ENCODE measurements around the gene ZNF124.

ZNF124 gene

DNA sequence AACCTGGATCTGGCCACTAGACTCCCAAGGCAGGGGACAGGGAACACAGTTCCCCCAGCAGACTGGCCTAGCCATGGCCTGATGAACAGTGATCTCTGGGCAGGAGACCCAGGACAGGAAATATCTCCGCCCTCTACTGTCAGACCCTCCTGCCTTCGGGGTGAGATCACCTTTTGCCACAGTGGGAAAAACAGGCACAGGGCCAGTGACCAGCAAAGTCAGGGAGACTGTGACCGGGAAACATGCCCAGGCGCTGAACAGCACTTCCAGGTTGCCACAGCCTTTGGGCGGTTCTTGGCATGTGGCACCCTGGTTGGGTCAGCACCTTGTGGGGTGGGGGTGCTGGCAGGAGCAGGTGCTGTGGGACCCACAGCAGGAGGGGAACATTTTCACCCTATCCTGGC lies 58.7 kb downstream of the ZNF124 start:
- TF ChIP-seq, protein P1, sequence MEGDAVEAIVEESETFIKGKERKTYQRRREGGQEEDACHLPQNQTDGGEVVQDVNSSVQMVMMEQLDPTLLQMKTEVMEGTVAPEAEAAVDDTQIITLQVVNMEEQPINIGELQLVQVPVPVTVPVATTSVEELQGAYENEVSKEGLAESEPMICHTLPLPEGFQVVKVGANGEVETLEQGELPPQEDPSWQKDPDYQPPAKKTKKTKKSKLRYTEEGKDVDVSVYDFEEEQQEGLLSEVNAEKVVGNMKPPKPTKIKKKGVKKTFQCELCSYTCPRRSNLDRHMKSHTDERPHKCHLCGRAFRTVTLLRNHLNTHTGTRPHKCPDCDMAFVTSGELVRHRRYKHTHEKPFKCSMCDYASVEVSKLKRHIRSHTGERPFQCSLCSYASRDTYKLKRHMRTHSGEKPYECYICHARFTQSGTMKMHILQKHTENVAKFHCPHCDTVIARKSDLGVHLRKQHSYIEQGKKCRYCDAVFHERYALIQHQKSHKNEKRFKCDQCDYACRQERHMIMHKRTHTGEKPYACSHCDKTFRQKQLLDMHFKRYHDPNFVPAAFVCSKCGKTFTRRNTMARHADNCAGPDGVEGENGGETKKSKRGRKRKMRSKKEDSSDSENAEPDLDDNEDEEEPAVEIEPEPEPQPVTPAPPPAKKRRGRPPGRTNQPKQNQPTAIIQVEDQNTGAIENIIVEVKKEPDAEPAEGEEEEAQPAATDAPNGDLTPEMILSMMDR (IDR thresholded peaks at IDR 0.05; ENCODE audit: low read depth, low read length, missing control alignments): no peak
- DNase-seq (ENCODE audit: extremely low read depth, low read depth): no peak
- H3K4me3 ChIP-seq (replicated peaks; ENCODE audit: low read depth, low read length): no peak overlapping the region

DNA sequence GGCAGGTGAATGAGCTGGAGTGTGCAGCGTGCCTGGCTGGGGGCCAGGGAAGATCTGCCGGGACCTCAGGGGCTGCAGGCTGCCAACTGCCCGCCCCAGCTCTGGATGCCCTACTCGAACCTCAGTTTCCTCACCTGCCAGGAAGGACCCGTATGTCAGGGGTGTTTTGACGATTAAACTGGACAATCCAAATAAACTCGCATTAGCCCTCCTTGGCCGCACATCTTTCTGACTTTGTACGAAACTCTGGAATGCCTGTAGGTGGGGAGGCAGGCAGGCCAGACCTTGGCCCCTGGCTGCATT lies 59.4 kb downstream of the ZNF124 start:
- no peak for DNase-seq (ENCODE audit: extremely low read depth, low read depth)
- peak overlapping the region; percentile 45; the same call in 1 of the 2 replicates for H3K4me3 ChIP-seq (replicated peaks; ENCODE audit: low read depth, low read length)
- TF ChIP-seq, protein P1 (IDR thresholded peaks at IDR 0.05; ENCODE audit: low read depth, low read length, missing control alignments): no peak

DNA sequence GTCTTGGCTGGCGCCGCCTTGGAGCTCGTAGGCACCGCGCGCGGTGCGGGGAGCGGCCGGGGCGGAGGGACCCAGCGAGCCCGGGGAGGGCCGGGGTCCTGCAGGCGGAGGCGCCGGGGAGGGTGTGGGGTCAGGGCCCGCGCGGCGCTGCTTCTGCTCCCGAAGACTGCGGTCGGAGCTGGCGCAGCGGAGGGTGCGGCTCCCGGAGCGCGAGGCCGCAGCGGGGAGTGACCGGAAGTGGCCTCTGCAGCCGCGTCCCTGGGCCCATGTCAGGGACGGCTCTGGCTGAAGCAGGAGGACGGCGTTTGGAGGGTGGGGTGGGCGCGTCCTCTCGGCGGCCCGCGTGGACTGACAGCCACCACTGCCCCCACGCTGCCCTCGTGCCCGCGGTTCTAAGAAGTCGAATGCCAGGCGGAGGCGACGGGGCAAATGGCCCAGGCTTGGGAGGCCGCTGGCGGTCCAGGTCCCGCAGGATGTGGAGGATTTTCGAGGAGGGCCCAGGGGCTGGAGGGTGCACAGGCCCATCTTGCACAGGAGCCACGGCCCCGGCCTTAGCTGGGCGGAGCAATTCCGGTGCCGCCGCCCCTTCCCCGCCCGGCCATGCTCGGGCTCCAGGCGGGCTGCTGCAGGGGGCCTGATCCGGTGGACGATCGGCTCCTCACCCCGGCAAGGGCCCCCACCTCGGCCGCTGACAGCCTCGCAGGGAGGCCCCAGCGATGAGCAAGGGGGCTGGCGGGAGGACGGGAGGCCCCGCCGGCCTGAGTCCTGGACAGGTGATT lies 59.9 kb downstream of the ZNF124 start:
- DNase-seq (ENCODE audit: extremely low read depth, low read depth): no peak
- peak overlapping the region; percentile 45 for H3K4me3 ChIP-seq (replicated peaks; ENCODE audit: low read depth, low read length)
- TF ChIP-seq, protein P1 (IDR thresholded peaks at IDR 0.05; ENCODE audit: low read depth, low read length, missing control alignments): no peak

DNA sequence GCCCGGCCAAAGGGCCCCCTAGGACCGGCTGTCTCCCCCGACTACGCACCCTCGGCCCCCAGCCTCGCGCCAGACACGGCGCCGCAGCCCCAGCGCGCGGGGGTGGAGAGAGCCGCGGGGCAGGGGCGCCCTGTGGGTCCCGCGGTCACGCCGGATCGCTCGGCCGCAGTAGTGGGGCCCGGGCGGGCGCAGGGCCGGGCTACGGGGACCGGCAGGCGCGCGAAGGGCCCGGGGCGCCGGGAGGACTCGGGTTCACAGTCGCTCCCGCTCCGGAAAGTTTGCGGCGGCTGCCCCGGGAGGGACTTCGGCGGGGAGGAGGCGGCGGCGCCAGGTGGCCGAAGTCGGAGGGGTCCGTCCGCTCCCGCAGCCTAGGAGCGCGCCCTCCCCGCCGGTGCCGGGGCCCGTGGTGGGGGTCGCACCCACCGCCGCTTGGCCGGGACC lies 60.5 kb downstream of the ZNF124 start:
- TF ChIP-seq, protein P1 (IDR thresholded peaks at IDR 0.05; ENCODE audit: low read depth, low read length, missing control alignments): no peak
- peak overlapping the region; percentile 45 for H3K4me3 ChIP-seq (replicated peaks; ENCODE audit: low read depth, low read length)
- no peak for DNase-seq (ENCODE audit: extremely low read depth, low read depth)

DNA sequence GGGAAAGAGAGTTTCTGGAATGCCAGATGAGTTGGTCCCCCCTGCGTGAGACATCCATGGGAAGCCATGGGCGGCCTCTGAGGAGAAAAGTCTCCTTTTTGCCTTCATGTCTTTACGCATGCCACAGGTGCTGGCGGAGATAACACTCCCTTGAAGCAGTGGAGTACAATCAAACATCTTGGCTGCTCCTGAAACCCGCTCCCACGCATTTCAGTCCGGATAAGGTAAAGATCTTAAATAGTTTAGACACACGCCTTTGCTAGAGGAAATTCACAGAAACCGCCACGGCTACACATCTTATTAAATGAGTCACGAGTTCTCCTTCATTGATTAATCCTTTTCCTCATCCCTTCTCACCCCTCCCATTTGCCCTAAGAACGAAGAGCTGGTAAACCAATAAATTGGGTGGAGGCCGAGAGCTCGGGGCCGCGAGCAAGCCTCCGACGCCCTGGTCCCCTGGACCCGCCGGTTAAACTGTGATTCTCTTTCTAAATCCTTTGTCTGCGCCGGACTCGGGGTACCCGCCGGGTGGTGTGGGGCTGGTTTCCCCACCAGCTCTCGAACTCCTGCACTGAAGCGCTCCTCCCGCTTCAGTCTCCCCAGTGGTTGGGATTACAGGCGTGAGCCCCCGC lies 61.1 kb downstream of the ZNF124 start:
- no peak for DNase-seq (ENCODE audit: extremely low read depth, low read depth)
- TF ChIP-seq, protein P1 (IDR thresholded peaks at IDR 0.05; ENCODE audit: low read depth, low read length, missing control alignments): no peak
- peak overlapping the region; percentile 45 for H3K4me3 ChIP-seq (replicated peaks; ENCODE audit: low read depth, low read length)

DNA sequence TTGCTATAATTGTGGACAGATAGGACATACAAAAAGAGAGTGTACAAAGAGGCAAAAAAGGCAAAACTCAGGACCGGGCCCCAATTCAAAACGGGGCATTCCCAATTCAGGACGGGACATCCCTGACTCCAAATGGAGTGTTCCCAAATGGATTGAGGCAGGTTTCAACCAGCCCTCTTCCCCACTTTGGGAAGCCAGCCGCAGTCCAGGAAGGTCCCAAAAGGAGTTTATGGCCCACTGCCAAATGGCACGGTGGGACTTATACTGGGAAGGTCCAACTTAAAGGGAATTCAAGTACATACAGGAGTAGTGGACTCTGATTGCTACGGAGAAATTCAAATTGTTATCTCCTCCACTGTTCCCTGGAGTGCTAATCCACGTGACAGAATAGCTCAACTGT lies 64.1 kb downstream of the ZNF124 start:
- DNase-seq (ENCODE audit: extremely low read depth, low read depth): no peak
- H3K4me3 ChIP-seq (replicated peaks; ENCODE audit: low read depth, low read length): no peak overlapping the region
- TF ChIP-seq, protein P1 (IDR thresholded peaks at IDR 0.05; ENCODE audit: low read depth, low read length, missing control alignments): no peak
